Globus pallidus (tissue), 1 donor: ENCODE results near the gene CALR.

Experiments used
- DNase-seq: peaks from one replicate; pipeline ENCODE4 v3.0.0-alpha.2; 2015; ENCODE audit warnings: low spot score

Gene CALR

DNA sequence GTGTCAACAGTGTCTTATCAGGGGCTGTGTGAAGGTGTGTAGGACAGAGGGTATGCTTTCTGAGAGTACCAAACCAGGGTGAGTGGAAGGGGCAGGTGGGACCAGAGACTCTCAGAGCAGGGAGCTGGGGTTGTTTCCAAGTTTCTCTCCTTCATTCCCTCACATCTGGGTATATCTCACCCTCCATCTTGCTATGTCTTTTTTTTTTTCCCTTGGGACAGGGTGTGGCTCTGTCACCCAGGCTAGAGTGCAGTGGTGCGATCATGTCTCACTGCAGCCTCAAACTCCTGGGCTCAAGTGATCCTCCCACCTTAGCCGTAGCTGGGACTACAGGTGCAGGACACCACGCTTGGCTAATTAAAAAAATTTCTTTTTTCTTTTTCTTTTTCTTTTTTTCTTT lies 41.6 kb downstream of the CALR start:
- no peak for DNase-seq

DNA sequence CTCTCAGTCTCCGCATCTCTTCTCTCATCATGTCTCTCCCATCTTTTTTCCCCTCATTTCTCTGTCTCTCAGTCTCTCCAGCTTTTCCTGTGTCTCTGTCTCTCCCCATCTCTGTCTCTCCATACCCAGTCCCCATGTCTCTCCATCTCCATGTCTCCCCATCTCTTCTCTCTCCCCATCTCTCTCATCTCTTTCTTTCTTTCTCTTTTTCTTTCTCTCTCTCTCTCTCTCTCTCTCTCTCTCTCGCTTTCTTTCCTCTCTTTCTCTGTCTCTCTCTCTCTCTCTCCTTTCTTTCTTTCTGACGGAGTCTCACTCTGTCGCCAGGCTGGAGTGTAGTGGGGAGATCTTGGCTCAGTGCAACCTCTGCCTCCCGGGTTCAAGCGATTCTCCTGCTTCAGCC lies 44.2 kb downstream of the CALR start:
- no peak for DNase-seq

DNA sequence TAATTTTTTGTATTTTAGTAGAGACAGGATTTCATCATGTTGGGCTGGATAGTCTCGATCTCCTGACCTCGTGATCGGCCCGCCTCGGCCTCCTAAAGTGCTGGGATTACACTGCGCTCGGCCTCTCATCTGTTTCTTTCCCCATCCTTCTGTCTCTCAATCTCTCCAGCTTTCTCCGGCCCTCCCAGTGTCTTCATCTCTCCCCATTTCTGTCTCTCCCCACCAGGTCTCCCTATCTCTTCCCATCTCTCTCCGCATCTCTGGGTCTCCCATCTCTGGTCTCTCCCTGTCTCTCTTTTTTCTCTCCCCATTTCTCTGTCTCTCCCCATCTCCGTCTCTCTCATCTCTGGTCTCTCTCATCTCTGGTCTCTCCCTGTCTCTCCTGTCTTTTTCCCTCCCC lies 44.7 kb downstream of the CALR start:
- DNase-seq = no peak

DNA sequence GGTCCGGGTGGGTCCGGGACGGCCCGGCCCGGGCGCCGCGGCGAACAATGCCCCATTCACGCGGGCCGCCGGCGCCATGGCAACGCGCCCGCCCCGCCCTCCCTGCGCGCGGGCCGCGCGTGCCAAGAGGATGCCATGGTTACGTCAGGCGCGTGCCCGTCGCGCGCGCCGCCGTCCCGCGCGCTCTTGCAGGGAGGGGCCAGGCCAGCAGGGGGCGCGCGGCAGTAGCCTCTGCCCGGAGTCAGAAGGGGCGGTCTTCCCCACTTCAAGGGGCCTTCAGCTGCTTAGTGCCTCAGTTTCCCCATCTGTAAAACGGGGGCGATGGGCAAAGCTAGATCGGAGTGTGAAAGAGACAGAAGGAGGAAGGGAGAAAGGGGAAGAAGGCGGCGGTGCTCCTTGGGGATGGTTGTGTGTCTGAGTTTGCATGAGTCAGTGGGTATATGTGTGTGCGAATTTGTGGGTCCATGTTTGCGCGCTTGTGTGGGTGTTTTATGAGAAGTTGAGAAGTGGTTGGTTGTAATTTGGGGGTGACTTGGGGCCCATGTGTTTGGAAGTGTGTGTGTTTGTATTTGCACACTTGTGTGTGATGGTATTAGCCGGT lies 45.2 kb downstream of the CALR start:
- peak; percentile 82 for DNase-seq

DNA sequence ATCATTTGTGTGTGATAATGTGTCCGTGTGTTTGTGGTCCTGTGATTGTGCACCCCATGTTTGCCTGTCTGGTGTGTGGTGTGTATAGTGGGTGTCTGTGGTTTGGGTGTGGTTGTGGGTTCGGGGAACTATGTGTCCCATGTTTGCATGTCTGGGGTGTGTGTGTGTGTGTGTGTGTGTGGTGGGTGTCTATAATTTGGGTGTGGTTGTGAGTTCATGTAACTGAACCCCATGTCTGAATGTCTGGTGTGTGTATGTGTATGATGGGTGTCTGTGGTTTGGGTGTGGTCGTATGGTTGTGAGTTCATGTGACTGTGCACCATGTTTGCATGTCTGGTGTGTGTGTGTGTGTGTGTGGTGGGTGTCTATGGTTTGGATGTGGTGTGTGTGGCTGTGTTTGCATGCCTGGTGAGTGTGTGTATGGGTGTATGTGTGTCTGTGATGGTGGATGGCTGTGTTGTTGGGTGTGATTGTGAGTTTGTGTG lies 45.8 kb downstream of the CALR start:
- no peak for DNase-seq

DNA sequence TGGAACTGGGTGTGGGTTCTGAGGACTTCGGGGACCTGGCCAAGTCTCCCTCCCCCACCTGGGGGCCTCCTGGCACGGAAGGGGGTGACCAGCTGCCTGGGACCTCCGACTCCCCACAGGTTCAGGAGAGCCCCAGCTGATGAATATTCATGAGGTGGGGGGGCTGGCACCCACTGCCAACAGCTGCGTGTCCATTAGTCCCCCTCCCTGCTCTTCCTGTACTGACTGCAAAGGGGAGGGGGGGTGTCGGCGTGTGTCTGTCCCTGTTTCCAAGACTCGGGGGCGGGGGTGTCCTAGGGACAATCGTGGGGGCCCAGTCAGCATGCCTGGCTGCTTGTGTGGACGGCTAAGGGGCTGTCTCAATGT lies 46.3 kb downstream of the CALR start:
- DNase-seq = peak; percentile 78

DNA sequence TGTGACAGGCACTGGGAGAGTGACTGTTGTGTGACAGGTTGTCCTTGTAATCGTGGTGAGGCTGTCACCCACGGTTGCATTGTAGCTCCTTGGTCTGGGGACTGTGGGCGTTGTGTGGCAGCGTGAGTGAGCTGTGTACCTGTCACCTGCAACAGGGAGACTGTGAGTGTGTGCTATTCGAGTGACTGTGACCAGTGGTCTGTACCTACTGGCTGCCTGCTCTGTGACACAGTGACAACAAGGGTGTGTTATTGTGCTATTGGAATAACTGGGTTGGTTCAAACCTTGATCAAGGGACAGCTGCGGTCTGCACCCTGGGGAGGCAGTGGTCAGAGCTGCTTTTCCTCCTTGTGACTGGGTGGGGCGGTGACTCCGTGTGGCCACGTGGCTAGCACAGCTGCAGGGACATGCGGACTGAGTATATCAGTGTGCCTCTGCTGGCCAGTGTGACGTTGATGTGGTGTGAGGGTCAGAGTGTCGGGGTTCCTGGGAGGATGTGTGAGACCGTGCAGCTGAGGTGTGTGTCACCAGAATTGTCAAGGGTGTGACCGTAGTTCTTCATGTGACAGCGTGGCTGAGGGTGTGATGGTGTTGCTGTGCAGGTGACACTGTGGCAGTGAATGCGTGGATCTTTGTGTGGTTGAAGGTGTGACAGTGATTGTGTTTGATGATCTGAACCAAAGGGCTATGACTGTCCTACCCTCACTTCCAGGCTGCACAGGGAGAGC lies 46.8 kb downstream of the CALR start:
- DNase-seq = peak; percentile 95

DNA sequence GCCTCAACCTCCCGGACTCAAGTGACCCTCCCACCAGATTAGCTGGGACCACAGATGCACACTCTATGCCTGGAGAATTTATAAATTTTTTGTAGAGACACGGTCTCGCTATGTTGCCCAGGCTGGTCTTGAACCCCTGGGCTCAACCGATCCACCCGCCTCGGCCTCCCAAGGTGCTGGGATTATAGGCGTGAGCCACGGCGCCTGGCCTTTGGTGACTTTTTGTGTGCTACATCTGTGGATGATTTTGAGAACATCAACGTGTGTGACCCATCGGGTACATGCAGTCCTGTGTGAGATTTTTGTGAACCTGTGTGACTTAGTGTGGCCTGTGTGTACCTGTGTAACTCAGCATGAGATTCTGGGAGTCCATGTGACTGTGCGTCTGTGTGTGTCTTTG lies 48.3 kb downstream of the CALR start:
- no peak for DNase-seq

DNA sequence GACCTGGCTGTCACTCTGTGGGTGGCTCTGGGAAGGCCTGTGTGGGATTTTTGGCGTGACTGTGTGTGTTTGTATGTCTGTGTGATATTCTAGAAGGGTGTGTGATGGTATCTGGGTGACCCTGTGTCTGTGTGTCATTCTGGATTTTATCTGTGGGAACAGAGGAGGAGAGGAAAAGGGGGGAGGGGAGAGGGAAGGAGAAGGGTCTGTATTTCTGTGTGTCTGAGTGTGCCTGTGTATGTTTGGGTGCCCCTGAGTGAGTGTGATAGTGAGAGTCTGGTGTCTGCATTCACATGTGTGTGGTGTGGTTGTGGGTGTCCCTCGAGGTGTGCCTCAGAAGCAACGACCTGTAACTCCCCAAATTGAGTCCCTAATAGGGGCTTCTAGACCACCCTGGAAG lies 48.8 kb downstream of the CALR start:
- DNase-seq = no peak

DNA sequence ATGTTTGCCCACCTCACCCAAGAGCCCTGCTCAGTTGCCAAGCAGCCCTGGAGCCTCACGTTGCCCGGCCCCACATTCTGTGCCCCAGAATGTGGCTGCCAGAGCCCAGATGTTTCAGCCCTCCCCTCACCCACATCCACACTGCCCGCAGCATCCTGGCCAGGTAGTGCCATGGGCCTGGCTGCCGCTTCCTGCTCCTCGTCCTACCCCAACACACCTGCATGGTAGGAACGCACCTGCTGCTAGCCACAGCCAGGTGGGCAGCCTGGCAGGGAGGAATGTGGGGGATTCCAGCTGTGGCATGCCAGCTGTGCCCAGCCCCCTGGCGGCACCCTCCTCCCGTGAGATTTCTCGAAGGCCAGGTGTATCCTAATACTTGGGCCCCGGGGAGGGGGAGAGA lies 49.4 kb downstream of the CALR start:
- DNase-seq = no peak

DNA sequence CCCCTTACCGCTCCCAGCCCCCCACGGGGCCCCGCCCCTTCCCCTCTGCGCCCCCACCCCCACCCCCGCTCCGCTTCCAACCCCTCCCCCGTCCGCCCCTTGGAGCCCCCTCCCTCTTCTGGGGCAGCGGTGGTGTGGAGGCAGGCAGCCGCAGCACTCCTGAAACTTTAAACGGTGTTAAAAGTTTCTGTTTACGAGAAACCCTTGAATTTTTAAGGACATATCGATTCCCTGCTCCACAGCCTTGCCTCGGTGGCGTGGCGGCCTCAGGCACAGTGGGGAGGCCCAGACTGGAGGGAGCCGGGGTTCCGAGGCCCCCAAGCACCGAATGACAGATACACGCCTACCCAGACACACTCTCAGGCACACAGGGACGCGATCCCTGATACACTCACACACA lies 52.0 kb downstream of the CALR start:
- DNase-seq = no peak

DNA sequence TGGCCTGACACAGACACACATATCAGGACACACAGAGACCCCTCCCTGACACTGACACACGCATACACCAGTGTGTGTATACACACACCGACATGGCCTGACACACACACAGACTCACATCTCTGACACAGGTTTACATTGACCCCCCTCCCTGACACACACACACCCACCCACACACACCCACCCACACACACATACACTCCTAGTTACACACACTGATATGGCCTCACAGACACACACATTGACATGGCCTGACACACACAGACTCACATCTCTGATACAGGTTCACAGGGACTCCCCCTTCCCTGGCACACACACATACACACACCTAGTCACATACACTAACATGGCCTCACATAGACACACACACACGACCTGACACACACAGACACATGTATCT lies 52.4 kb downstream of the CALR start:
- DNase-seq = no peak

DNA sequence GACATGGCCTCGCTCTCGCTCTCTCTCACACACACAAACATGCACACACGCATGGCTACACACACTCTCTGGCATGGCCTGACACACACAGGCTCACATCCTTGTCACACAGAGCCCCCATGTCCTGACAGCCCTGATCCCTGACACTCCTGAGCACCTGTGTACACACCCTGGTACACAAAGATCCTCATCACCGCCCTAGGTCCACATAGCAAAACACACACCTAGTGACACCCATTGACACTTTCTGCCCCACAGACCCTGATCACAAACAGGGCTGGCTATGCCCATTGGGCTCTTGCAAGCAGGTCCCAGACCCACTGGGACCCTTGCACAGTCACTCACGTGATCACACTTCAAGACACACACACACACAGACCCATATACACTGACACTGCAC lies 52.9 kb downstream of the CALR start:
- no peak for DNase-seq

DNA sequence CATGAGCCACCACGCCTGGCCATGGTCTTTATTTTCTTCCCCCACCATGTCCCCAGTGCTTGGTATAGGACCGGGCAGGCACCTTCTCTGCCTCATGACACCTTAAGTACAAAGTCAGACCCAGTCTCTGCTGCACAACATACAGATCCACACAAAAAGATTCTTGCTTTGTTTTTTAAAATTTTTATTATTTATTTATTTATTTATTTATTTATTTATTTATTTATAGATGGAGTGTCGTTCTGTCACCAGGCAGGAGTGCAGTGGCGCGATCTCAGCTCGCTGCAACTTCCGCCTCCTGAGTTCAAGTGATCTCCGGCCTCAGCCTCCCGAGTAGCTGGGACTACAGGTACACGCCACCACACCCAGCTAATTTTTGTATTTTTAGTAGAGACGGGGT lies 54.3 kb downstream of the CALR start:
- no peak for DNase-seq

DNA sequence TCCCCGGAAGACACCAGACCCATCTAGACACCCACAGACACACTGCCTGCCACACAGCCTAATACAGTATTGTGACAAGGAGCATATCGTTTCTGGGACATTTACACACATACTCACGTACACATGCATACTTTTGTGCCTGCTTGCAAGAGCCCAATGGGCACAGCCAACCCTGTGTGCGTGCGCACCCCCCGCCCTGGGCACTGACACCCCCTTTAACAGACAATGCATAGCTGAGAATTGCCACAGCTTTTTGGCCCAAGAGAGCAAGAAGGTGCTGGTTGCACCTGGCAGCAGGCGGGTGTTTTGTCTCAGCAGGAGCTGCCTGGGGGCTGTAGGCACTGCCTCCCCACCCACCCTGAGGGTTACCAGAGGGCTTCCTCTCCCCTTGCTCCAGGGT lies 55.2 kb downstream of the CALR start:
- no peak for DNase-seq
